H1 (cell line): Measurements from ENCODE around the gene ZNF586. TPM values are rescaled to one million over a fixed set of nuclear protein-coding genes. Genes with fewer than 3 reads are reported as not detected.

Experiments used
- CTCF ChIA-PET: fragments of 300-600 bp; sonication (Branson Sonifier 250); formaldehyde crosslinking; loops from one replicate; lab custom pipeline; 2021; ENCODE audit not compliant: partially characterized antibody; lab: Charles Lee
- POLR2A ChIA-PET: fragments of 300-600 bp; sonication (Branson Sonifier 250); formaldehyde crosslinking; loops from one replicate; lab custom pipeline; 2021; ENCODE audit warnings: inconsistent platforms; ENCODE audit not compliant: partially characterized antibody; lab: Charles Lee
- DNase-seq, 2 experiments: peaks; one replicate each; pipeline versions ENCODE4 v3.0.0 to v3.0.0-alpha.2; 2010 to 2022; ENCODE audit warnings: low spot score in 2 of 2, low read depth in 1 of 2, mixed read lengths in 1 of 2
- FAIRE-seq: peaks from 2 replicates; lab custom pipeline; 2011; peaks lifted over from hg19 to GRCh38; lab: Jason Lieb, UNC
- H2AFZ ChIP-seq: 2 replicates; pipeline ENCODE4 v1.8.1; 2012; ENCODE audit warnings: low read length, inconsistent platforms
- H2AK5ac ChIP-seq: 2 replicates; pipeline ENCODE4 v1.6.1; 2013; ENCODE audit warnings: low read depth, low read length
- H2BK120ac ChIP-seq: replicated peaks from 2 replicates; pipeline ENCODE3; 2013; ENCODE audit warnings: low read depth, low read length, inconsistent platforms
- H2BK12ac ChIP-seq: 2 replicates; pipeline ENCODE4 v1.6.1; 2013; ENCODE audit warnings: low read depth, low read length
- H2BK15ac ChIP-seq: 2 replicates; pipeline ENCODE4 v1.6.1; 2013; ENCODE audit warnings: low read length
- H2BK20ac ChIP-seq: 2 replicates; pipeline ENCODE4 v1.6.1; 2013; ENCODE audit warnings: low read length
- H2BK5ac ChIP-seq: 2 replicates; pipeline ENCODE4 v1.6.1; 2013; ENCODE audit warnings: low read depth, low read length
- H3K14ac ChIP-seq: 2 replicates; pipeline ENCODE4 v1.6.1; 2013; ENCODE audit warnings: inconsistent platforms; ENCODE audit not compliant: insufficient read length
- H3K18ac ChIP-seq: 2 replicates; pipeline ENCODE4 v1.6.1; 2013; ENCODE audit warnings: low read length; ENCODE audit errors: extremely low read depth
- H3K23ac ChIP-seq: 2 replicates; pipeline ENCODE4 v1.6.1; 2013; ENCODE audit warnings: inconsistent platforms; ENCODE audit not compliant: insufficient read length
- H3K23me2 ChIP-seq: 2 replicates; pipeline ENCODE4 v1.6.1; 2013; ENCODE audit warnings: low read depth, low read length
- H3K27ac ChIP-seq: 2 replicates; pipeline ENCODE4 v1.6.1; 2011; ENCODE audit warnings: low read depth, low read length, inconsistent platforms
- H3K27me3 ChIP-seq, 4 experiments: replicated peaks in 1 of 4; 1 replicate in 1 of 4; 2 replicates in 3 of 4; pipeline versions ENCODE4 v1.6.1 to v1.8.1; 2011 to 2013; ENCODE audit warnings: low read length in 3 of 4, mild to moderate bottlenecking in 3 of 4, inconsistent platforms in 2 of 4, mixed read lengths in 2 of 4, moderate library complexity in 1 of 4; ENCODE audit not compliant: control insufficient read depth in 3 of 4, insufficient read depth in 3 of 4; ENCODE audit errors: extremely low read depth in 1 of 4
- H3K36me3 ChIP-seq, 4 experiments: 2 replicates each; pipeline versions ENCODE4 v1.6.1 to v1.8.1; 2011 to 2013; ENCODE audit warnings: mild to moderate bottlenecking in 4 of 4, low read length in 3 of 4, moderate library complexity in 2 of 4, control low read depth in 1 of 4, inconsistent platforms in 1 of 4; ENCODE audit not compliant: insufficient read depth in 4 of 4, control insufficient read depth in 2 of 4
- H3K4ac ChIP-seq: replicated peaks from 2 replicates; pipeline ENCODE3; 2013; ENCODE audit warnings: low read length, low read depth, mixed read lengths, inconsistent platforms; ENCODE audit not compliant: insufficient read length
- H3K4me1 ChIP-seq, 4 experiments: replicated peaks in 1 of 4; 1 replicate in 1 of 4; 2 replicates in 3 of 4; pipeline versions ENCODE4 v1.6.1 to v1.8.1; 2011 to 2013; ENCODE audit warnings: low read length in 3 of 4, inconsistent platforms in 2 of 4, mixed read lengths in 1 of 4; ENCODE audit not compliant: insufficient read depth in 4 of 4, control insufficient read depth in 3 of 4
- H3K4me2 ChIP-seq, 2 experiments: 2 replicates each; pipeline versions ENCODE4 v1.6.1 to v1.8.1; 2011 to 2013; ENCODE audit warnings: low read depth in 2 of 2, low read length in 2 of 2, control low read depth in 1 of 2, inconsistent platforms in 1 of 2, mild to moderate bottlenecking in 1 of 2; ENCODE audit not compliant: insufficient read depth in 1 of 2
- H3K4me3 ChIP-seq, 4 experiments: fragments of 200-600, 300-600 bp in 1 of 4; sonication (generic), shearing (Covaris generic), sonication (Bioruptor Twin) in 1 of 4; 2 replicates each; pipeline versions ENCODE4 v1.5.1 to v1.8.1; 2011 to 2016; ENCODE audit warnings: low read length in 4 of 4, low read depth in 3 of 4, control low read depth in 2 of 4, inconsistent platforms in 2 of 4, mild to moderate bottlenecking in 2 of 4, mixed read lengths in 1 of 4, moderate library complexity in 1 of 4; ENCODE audit not compliant: insufficient read depth in 2 of 4; ENCODE audit errors: extremely low read depth in 1 of 4
- H3K56ac ChIP-seq: replicated peaks from 2 replicates; pipeline ENCODE3; 2013; ENCODE audit warnings: low read depth, mild to moderate bottlenecking, mixed read lengths, low read length, inconsistent platforms; ENCODE audit not compliant: insufficient read length
- H3K79me1 ChIP-seq: 2 replicates; pipeline ENCODE4 v1.6.1; 2013; ENCODE audit warnings: low read depth, low read length, control low read depth
- H3K79me2 ChIP-seq, 2 experiments: 2 replicates each; pipeline versions ENCODE4 v1.6.1 to v1.8.1; 2012 to 2013; ENCODE audit warnings: low read length in 2 of 2, mild to moderate bottlenecking in 2 of 2, inconsistent platforms in 1 of 2; ENCODE audit not compliant: insufficient read depth in 2 of 2, control insufficient read depth in 1 of 2
- H3K9ac ChIP-seq, 4 experiments: replicated peaks in 1 of 4; 1 replicate in 1 of 4; 2 replicates in 3 of 4; pipeline versions ENCODE4 v1.6.1 to v1.8.1; 2011 to 2013; ENCODE audit warnings: low read depth in 3 of 4, low read length in 3 of 4, control low read depth in 2 of 4, mild to moderate bottlenecking in 2 of 4, moderate library complexity in 2 of 4, inconsistent platforms in 1 of 4; ENCODE audit errors: extremely low read depth in 1 of 4
- H3K9me3 ChIP-seq, 2 experiments: 2 replicates each; pipeline versions ENCODE4 v1.6.1 to v1.8.1; 2012 to 2013; ENCODE audit warnings: mild to moderate bottlenecking in 2 of 2, moderate library complexity in 2 of 2, control low read depth in 1 of 2, inconsistent platforms in 1 of 2, low read depth in 1 of 2, low read length in 1 of 2, mixed read lengths in 1 of 2; ENCODE audit not compliant: insufficient read depth in 2 of 2
- H4K20me1 ChIP-seq, 2 experiments: replicated peaks in 1 of 2; 2 replicates each; pipeline versions ENCODE3 to v1.8.1; 2011 to 2013; ENCODE audit warnings: inconsistent platforms in 2 of 2, low read length in 2 of 2, mild to moderate bottlenecking in 1 of 2; ENCODE audit not compliant: insufficient read depth in 2 of 2, control insufficient read depth in 1 of 2
- H4K5ac ChIP-seq: 2 replicates; pipeline ENCODE4 v1.6.1; 2013; ENCODE audit warnings: low read length, low read depth, mixed read lengths, inconsistent platforms; ENCODE audit not compliant: insufficient read length
- H4K8ac ChIP-seq: 2 replicates; pipeline ENCODE4 v1.8.0; 2013; ENCODE audit warnings: mild to moderate bottlenecking, moderate library complexity, low read length, inconsistent platforms; ENCODE audit not compliant: insufficient read depth; ENCODE audit errors: extremely low read depth
- H4K91ac ChIP-seq: replicated peaks from 2 replicates; pipeline ENCODE3; 2013; ENCODE audit warnings: low read length, mixed read lengths, inconsistent platforms; ENCODE audit not compliant: insufficient read length
- JUN ChIP-seq: IDR thresholded peaks from 2 replicates; pipeline ENCODE4 v1.6.1; 2011; ENCODE audit warnings: low read depth, mild to moderate bottlenecking, improper control_type of control experiment, low read length
- NANOG ChIP-seq: IDR thresholded peaks from 2 replicates; pipeline ENCODE4 v1.6.1; 2011; ENCODE audit warnings: low read length, low read depth, mild to moderate bottlenecking, inconsistent platforms; ENCODE audit not compliant: insufficient read depth, poor library complexity, severe bottlenecking
- TBP ChIP-seq: IDR thresholded peaks from 2 replicates; pipeline ENCODE4 v1.6.1; 2011; ENCODE audit warnings: low read depth, low read length, improper control_type of control experiment
- WGBS, 2 experiments: shearing (Covaris generic) in 1 of 2; methylation state at CpG; one replicate each; pipeline versions ENCODE4 v1.1.6 to v1.1.7; 2013 to 2015; ENCODE audit warnings: low lambda C conversion rate in 2 of 2, mixed read lengths in 2 of 2, inconsistent platforms in 1 of 2, low coverage in 1 of 2, missing lambda C conversion rate in 1 of 2; ENCODE audit not compliant: insufficient replicate concordance in 2 of 2, insufficient coverage in 1 of 2, insufficient read length in 1 of 2; ENCODE audit errors: extremely low coverage in 1 of 2, missing lambda C conversion rate in 1 of 2; 5-methylcytosine and 5-hydroxymethylcytosine counted together
- polyA plus RNA-seq, 7 experiments: library from polyadenylated mRNA; depleted of rRNA in 3 of 7; stranded (reverse) in 5 of 7; unstranded in 2 of 7; fragments of >200 nt in 5 of 7; fragments of 200-250 nt in 2 of 7; gene quantifications; 1 replicate in 5 of 7; 2 replicates in 1 of 7; 4 replicates in 1 of 7; pipeline versions ENCODE4 v1.2.1 to v1.2.3, GENCODE V29; 2011 to 2013; ENCODE audit warnings: missing spikeins in 2 of 7, mixed read lengths in 2 of 7
- total RNA-seq: library from RNA; stranded (reverse); fragmentation: NEBNext Ultra II Directional; extraction: Animal tissue kit (Norgen Biotek cat#: 25700); gene quantifications from 2 replicates; pipeline ENCODE4 v1.2.1, GENCODE V29; 2021

The ZNF586 gene
- total and polyA plus RNA-seq, 2 of the 8 experiments (the other 6 are each of a cell fraction or from before 2014, with no cell fraction given) = 8.1 to 15.5 TPM

DNA sequence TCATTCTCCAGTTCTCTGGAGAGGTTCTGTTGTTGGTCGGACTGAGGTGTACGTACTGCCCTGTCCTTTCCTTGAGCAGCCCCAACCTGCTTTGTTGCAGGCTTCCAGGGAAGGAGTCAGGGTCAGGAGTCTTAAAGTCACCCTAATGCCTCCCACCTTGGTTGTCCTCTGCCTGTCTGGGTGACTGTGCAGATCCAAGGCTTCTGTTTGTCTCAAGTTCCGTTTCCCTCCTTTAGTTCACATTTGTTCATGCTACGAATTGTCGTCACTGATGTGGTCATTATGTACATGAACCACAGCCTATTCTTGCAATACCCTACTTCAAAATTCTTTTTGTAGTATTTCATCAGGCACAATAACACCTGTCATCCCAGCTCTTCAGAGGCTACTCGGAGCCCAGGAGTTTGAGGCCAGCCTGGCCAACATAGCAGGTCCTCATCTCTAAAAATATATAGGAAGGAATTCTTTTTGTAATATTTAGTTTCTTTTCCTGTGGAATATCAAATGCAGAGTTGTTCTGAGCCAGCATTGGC lies 7.4 kb downstream of the ZNF586 start:
- no peaks in the 10 kb centered on the region for H3K27me3 ChIP-seq
- ChIA-PET POLR2A (no interaction called here), CTCF (no interaction called here)
- H3K23me2 ChIP-seq = no peaks in the 10 kb centered on the region
- H4K5ac ChIP-seq = no peak overlapping the region
- H3K79me1 ChIP-seq = peaks cover 18% of the 10 kb centered on the region
- H3K9ac ChIP-seq = no peak overlapping the region
- H3K27ac ChIP-seq = no peak overlapping the region
- no peak overlapping the region for H2BK12ac ChIP-seq
- no peak overlapping the region for H2AFZ ChIP-seq
- no peak for DNase-seq
- H3K79me2 ChIP-seq = peaks cover 13 to 80% of the 10 kb centered on the region in 2 experiments
- H3K36me3 ChIP-seq = peaks cover 5 to 37% (median 29%) of the 10 kb centered on the region in 4 experiments; a peak in 6 of 8 replicates
- no peak overlapping the region for H2BK15ac ChIP-seq
- 88% methylated on average over 6 of the region's 6 CpGs; no CpG with 5 or more reads in 1 of the 2 experiments for WGBS, 2 experiments
- H3K4me1 ChIP-seq = no peaks in the 10 kb centered on the region
- H3K4ac ChIP-seq = no peak overlapping the region
- H2BK5ac ChIP-seq = no peak overlapping the region
- no peak overlapping the region for H3K23ac ChIP-seq
- H4K91ac ChIP-seq = no peak overlapping the region
- H3K14ac ChIP-seq = no peak overlapping the region
- peaks cover 6 to 16% of the 10 kb centered on the region in 2 experiments for H4K20me1 ChIP-seq
- H2BK120ac ChIP-seq = no peak overlapping the region
- no peak overlapping the region for H2AK5ac ChIP-seq
- no peak overlapping the region for H2BK20ac ChIP-seq
- peaks cover 4 to 9% of the 10 kb centered on the region in 2 experiments; a peak in 3 of 4 replicates for H3K9me3 ChIP-seq
- no peak overlapping the region for H3K18ac ChIP-seq
- no peak overlapping the region for H4K8ac ChIP-seq
- TF ChIP-seq TBP (no peak), JUN (no peak), NANOG (no peak)
- TF ChIP-seq, all 59 proteins: peak for 0
- no peak for FAIRE-seq
- no peak overlapping the region for H3K4me2 ChIP-seq
- no peak overlapping the region for H3K4me3 ChIP-seq
- no peak overlapping the region for H3K56ac ChIP-seq
